Measurements from ENCODE around the gene RAPGEF4. TPM values are rescaled to one million over a fixed set of nuclear protein-coding genes. Genes with fewer than 3 reads are reported as not detected.

RAPGEF4 gene
- total RNA-seq, 1 experiment from 2014 or later, result 0.59 TPM

GRCh38 chr2:172751564-172751963 is 15.9 kb downstream of the RAPGEF4 start:
- Histone ChIP-seq H3K9me2 (ENCODE audit: insufficient read depth) (no peaks in the 10 kb centered on the region), H3K4me2 (ENCODE audit: low read length) (no peak overlapping the region), H2AFZ (ENCODE audit: low read depth, low read length, poor library complexity, severe bottlenecking) (no peak overlapping the region), H3K36me3 (ENCODE audit: control insufficient read depth in 1 of 2, insufficient read depth in 2 of 2, low read length in 2 of 2) (no peaks in the 10 kb centered on the region), H3K27ac (ENCODE audit: low read depth, low read length) (no peak overlapping the region), H3K79me2 (ENCODE audit: insufficient read depth, low read length) (no peaks in the 10 kb centered on the region), H3K4me3 (replicated peaks in 1 of 2; ENCODE audit: low read depth in 1 of 2, low read length in 2 of 2) (no peak overlapping the region), H3K4me1 (ENCODE audit: control insufficient read depth in 1 of 2, insufficient read depth in 2 of 2, low read length in 2 of 2) (no peaks in the 10 kb centered on the region), H3K27me3 (ENCODE audit: insufficient read depth, low read length) (no peaks in the 10 kb centered on the region), H3K9me3 (ENCODE audit: control insufficient read depth in 1 of 2, insufficient read depth in 1 of 2, low read depth in 1 of 2, low read length in 2 of 2) (no peaks in the 10 kb centered on the region), H4K20me1 (ENCODE audit: insufficient read depth) (no peaks in the 10 kb centered on the region), H3K9ac (ENCODE audit: low read length) (no peak overlapping the region)
- no peak for TF ChIP-seq ZFX (IDR thresholded peaks at IDR 0.05)
- no peak for TF ChIP-seq EZH2phosphoT487 (IDR thresholded peaks at IDR 0.05; ENCODE audit: borderline replicate concordance)
- TF ChIP-seq CEBPB (IDR thresholded peaks at IDR 0.05; ENCODE audit: low read depth), result no peak
- ATAC-seq (no peak), DNase-seq (ENCODE audit: low read depth, low spot score) (no peak)
- POLR2A ChIA-PET, result no interaction called here
- intact Hi-C loops (cut with micrococcal nuclease), result no loop called here
- CTCF ChIA-PET, result no interaction called here
- RAD21 ChIA-PET (ENCODE audit: low non-redundant PET in 1 of 2, low total read pairs in 2 of 2, uncharacterized antibody in 2 of 2, unreplicated experiment in 2 of 2), result no interaction called here
- no TSS peak for BruUV-seq (replicated peaks)

DNA sequence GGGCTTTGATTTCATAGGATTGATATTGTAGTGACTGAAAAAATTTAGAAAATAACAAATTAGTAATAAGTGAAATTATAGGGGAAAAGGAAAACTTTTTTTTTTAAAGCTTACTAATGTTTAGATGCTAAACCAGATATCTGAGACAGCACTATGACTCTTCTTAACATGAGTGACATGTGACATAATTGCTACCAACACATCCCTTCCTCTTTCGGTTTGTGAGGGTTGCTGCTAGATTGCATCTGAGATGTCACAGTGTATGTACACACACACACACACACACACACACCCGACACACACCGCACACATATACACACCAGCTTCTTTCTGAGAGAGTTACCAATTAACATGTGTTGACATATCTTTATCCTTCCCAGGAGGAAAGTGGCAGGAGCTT is 18.0 kb downstream of the RAPGEF4 start:
- no peak for TF ChIP-seq CBX3 (IDR thresholded peaks at IDR 0.05; ENCODE audit: low read depth)
- TF ChIP-seq MAX (IDR thresholded peaks at IDR 0.05), result no peak
- no peak for TF ChIP-seq JUND (IDR thresholded peaks at IDR 0.05)
- TF ChIP-seq ZBTB33 (IDR thresholded peaks at IDR 0.05; ENCODE audit: extremely low read depth, insufficient replicate concordance, low read length), result no peak
- TF ChIP-seq SP1 (IDR thresholded peaks at IDR 0.05; ENCODE audit: low read depth), result no peak
- TF ChIP-seq EZH2 (IDR thresholded peaks at IDR 0.05), result no peak
- TF ChIP-seq YY1 (IDR thresholded peaks at IDR 0.05; ENCODE audit: extremely low read depth, insufficient replicate concordance, low read depth, low read length), result no peak
- no peak for TF ChIP-seq RAD21 (IDR thresholded peaks at IDR 0.05; ENCODE audit: low read depth)
- no peak for TF ChIP-seq SRF (IDR thresholded peaks at IDR 0.05; ENCODE audit: low read depth)
- TF ChIP-seq SIN3A (IDR thresholded peaks at IDR 0.05; ENCODE audit: low read depth), result no peak
- POLR2A ChIA-PET, result no interaction called here
- Histone ChIP-seq H3K9me2 (ENCODE audit: insufficient read depth) (no peaks in the 10 kb centered on the region), H3K79me2 (ENCODE audit: insufficient read depth, low read length) (no peaks in the 10 kb centered on the region), H4K20me1 (ENCODE audit: insufficient read depth) (no peaks in the 10 kb centered on the region), H3K9me3 (ENCODE audit: control insufficient read depth in 1 of 2, insufficient read depth in 1 of 2, low read depth in 1 of 2, low read length in 2 of 2) (no peaks in the 10 kb centered on the region), H3K9ac (ENCODE audit: low read length) (no peak overlapping the region), H3K27ac (ENCODE audit: low read depth, low read length) (no peak overlapping the region), H3K36me3 (ENCODE audit: control insufficient read depth in 1 of 2, insufficient read depth in 2 of 2, low read length in 2 of 2) (no peaks in the 10 kb centered on the region), H3K4me1 (ENCODE audit: control insufficient read depth in 1 of 2, insufficient read depth in 2 of 2, low read length in 2 of 2) (no peaks in the 10 kb centered on the region), H3K4me3 (replicated peaks in 1 of 2; ENCODE audit: low read depth in 1 of 2, low read length in 2 of 2) (no peak overlapping the region), H3K4me2 (ENCODE audit: low read length) (no peak overlapping the region), H2AFZ (ENCODE audit: low read depth, low read length, poor library complexity, severe bottlenecking) (no peak overlapping the region), H3K27me3 (ENCODE audit: insufficient read depth, low read length) (no peaks in the 10 kb centered on the region)
- CTCF ChIA-PET, result no interaction called here
- RAD21 ChIA-PET (ENCODE audit: low non-redundant PET in 1 of 2, low total read pairs in 2 of 2, uncharacterized antibody in 2 of 2, unreplicated experiment in 2 of 2), result no interaction called here
- intact Hi-C loops (cut with micrococcal nuclease), result no loop called here
- DNase-seq (ENCODE audit: low read depth, low spot score) (no peak), ATAC-seq (no peak)
- no TSS peak for BruUV-seq (replicated peaks)
